GM12874 (cell line): Measurements from ENCODE around the gene CCNB3.

Experiments used
- CTCF ChIP-seq: IDR thresholded peaks from 2 replicates; pipeline ENCODE4 v1.5.1; 2011; ENCODE audit warnings: low read depth, mild to moderate bottlenecking, control low read depth, low read length, moderate library complexity; ENCODE audit not compliant: insufficient read depth

Gene CCNB3

GRCh38 chrX:50204364-50204899, at the start of gene CCNB3:
TSS of gene CCNB3 (plus strand) at chrX:50204765. CDS start at chrX:50285164, 80,399 bp downstream.
- peak; percentile 20; the same call in 1 of the 2 replicates for TF ChIP-seq CTCF

GRCh38 chrX:50157545-50158135, 46.9 kb upstream of the CCNB3 start:
- TF ChIP-seq CTCF, result no peak

- TF ChIP-seq CTCF, result no peak
These were observed 46.0 kb upstream of the CCNB3 start for GRCh38 chrX:50158593-50158992.

- no peak for TF ChIP-seq CTCF
These were observed 43.4 kb upstream of the CCNB3 start for GRCh38 chrX:50161127-50161526.

GRCh38 chrX:50165727-50166126, 38.8 kb upstream of the CCNB3 start:
- TF ChIP-seq CTCF, result no peak

GRCh38 chrX:50167366-50167765, 37.2 kb upstream of the CCNB3 start:
- TF ChIP-seq CTCF, result no peak

- TF ChIP-seq CTCF, result no peak
These were observed 36.3 kb upstream of the CCNB3 start for GRCh38 chrX:50168241-50168687.
